Measurements from ENCODE around the gene JUN. TPM values are rescaled to one million over a fixed set of nuclear protein-coding genes. Genes with fewer than 3 reads are reported as not detected.

Gene JUN
- polyA plus RNA-seq, 3 donors from 2014 or later: 18.7 to 58.4 (median 18.9) TPM

GRCh38 chr1:58754073-58754613 lies 29.7 kb downstream of the JUN start:
- no peak for DNase-seq
- peaks cover 2 to 11% (median 5%) of the 10 kb centered on the region in 3 donors for H3K27me3 Mint-ChIP-seq (ENCODE audit: low read depth in 3 of 3)
- H3K36me3 Mint-ChIP-seq: no peaks in the 10 kb centered on the region
- H3K27ac Mint-ChIP-seq: peak overlapping the region; percentile 89 to 96 (median 94)
- peaks cover 99 to 100% of the 10 kb centered on the region in 2 donors for H3K4me1 Mint-ChIP-seq
- no peaks in the 10 kb centered on the region for H3K9me3 Mint-ChIP-seq
- peak overlapping the region; percentile 77 to 92 (median 84) for H3K4me3 Mint-ChIP-seq

- H3K27ac Mint-ChIP-seq: peak overlapping the region in 2 of 6 donors; percentile 19 to 91
- DNase-seq: no peak
- H3K4me3 Mint-ChIP-seq: peak overlapping the region in 3 of 5 donors; percentile 19 to 86 (median 77)
- peaks cover 2 to 11% (median 5%) of the 10 kb centered on the region in 3 donors for H3K27me3 Mint-ChIP-seq (ENCODE audit: low read depth in 3 of 3)
- H3K36me3 Mint-ChIP-seq: no peaks in the 10 kb centered on the region
- peaks cover 99 to 100% of the 10 kb centered on the region in 2 donors for H3K4me1 Mint-ChIP-seq
- H3K9me3 Mint-ChIP-seq: no peaks in the 10 kb centered on the region
Measured at GRCh38 chr1:58753431-58753866, 30.4 kb downstream of the JUN start.

DNA sequence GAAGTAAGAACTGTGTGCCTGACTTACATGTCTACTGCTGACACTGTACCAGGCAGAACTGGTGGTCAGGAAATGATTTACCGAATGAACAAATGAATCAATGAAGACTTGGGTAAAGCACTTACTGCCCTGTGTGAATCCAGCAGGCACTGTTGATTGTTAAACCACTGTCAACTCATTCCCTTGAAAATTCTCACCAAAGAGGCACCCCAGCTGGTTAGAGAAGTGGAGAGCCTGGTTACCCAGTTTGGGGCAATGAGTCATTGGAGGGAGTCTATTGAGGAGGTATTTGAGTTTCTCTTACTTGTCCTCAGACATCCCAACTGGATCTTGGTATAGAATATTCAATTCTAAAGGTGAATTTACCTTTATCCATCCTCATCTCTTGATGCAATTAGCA lies 34.2 kb downstream of the JUN start:
- H3K4me3 Mint-ChIP-seq: peak overlapping the region in 4 of 5 donors; percentile 28 to 63 (median 56)

GRCh38 chr1:58748666-58749065 lies 35.2 kb downstream of the JUN start:
- Mint-ChIP-seq H3K4me3 (peak overlapping the region in 2 of 5 donors; percentile 54 to 63), H3K27me3 (ENCODE audit: low read depth in 3 of 3) (peaks cover 5 to 7% (median 5%) of the 10 kb centered on the region in 3 donors), H3K9me3 (no peaks in the 10 kb centered on the region), H3K4me1 (peaks cover 72 to 74% of the 10 kb centered on the region in 2 donors), H3K27ac (peak overlapping the region in 1 of 6 donors; percentile 13), H3K36me3 (peaks cover 0 to 3% (median 0%) of the 10 kb centered on the region in 3 donors)
- no peak for DNase-seq

More for the DNA sequence above, 34.2 kb downstream of the JUN start:
- Mint-ChIP-seq H3K27ac (peak overlapping the region in 4 of 6 donors; percentile 1 to 67 (median 32)), H3K36me3 (no peaks in the 10 kb centered on the region), H3K4me1 (peaks cover 81 to 84% of the 10 kb centered on the region in 2 donors), H3K9me3 (no peaks in the 10 kb centered on the region), H3K27me3 (ENCODE audit: low read depth in 3 of 3) (peaks cover 2 to 4% (median 4%) of the 10 kb centered on the region in 3 donors)
- DNase-seq: no peak

GRCh38 chr1:58746757-58747156 lies 37.1 kb downstream of the JUN start:
- Mint-ChIP-seq H3K27ac (peak overlapping the region in 1 of 6 donors; percentile 22), H3K9me3 (no peaks in the 10 kb centered on the region), H3K4me1 (peaks cover 52 to 55% of the 10 kb centered on the region in 2 donors), H3K36me3 (peaks cover 0 to 3% (median 0%) of the 10 kb centered on the region in 3 donors), H3K4me3 (no peak overlapping the region), H3K27me3 (ENCODE audit: low read depth in 3 of 3) (peaks cover 5 to 7% (median 5%) of the 10 kb centered on the region in 3 donors)
- no peak for DNase-seq

GRCh38 chr1:58746182-58746581 lies 37.7 kb downstream of the JUN start:
- Mint-ChIP-seq H3K36me3 (peaks cover 0 to 3% (median 0%) of the 10 kb centered on the region in 3 donors), H3K4me1 (peaks cover 48 to 53% of the 10 kb centered on the region in 2 donors), H3K9me3 (no peaks in the 10 kb centered on the region), H3K27me3 (ENCODE audit: low read depth in 3 of 3) (peaks cover 5 to 7% (median 5%) of the 10 kb centered on the region in 3 donors), H3K27ac (no peak overlapping the region), H3K4me3 (no peak overlapping the region)
- DNase-seq: no peak

DNA sequence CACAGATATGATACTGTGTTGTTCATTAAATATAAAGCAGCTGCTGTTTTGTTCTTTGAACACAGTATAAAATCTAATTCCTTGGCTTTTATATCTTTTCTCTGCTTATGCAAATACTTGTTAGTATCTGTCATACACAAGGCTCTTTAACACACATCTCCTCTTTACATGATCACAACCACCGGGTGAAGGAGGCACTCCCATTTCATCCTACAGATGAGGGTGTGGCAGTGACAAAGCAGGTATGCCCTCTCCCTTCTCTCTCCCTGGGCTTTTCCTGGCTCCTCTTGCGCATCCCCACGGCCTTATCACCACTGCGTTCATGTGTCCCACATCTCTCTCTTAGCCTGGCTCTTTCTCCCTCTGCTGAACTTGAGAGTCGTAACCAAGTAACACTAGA lies 38.2 kb downstream of the JUN start:
- H3K27me3 Mint-ChIP-seq (ENCODE audit: low read depth in 3 of 3): peaks cover 5 to 7% (median 5%) of the 10 kb centered on the region in 3 donors
- H3K4me3 Mint-ChIP-seq: no peak overlapping the region
- peaks cover 0 to 3% (median 0%) of the 10 kb centered on the region in 3 donors for H3K36me3 Mint-ChIP-seq
- no peaks in the 10 kb centered on the region for H3K9me3 Mint-ChIP-seq
- H3K4me1 Mint-ChIP-seq: peaks cover 43 to 49% of the 10 kb centered on the region in 2 donors
- no peak for DNase-seq
- no peak overlapping the region for H3K27ac Mint-ChIP-seq

- H3K4me3 Mint-ChIP-seq: no peak overlapping the region
- H3K9me3 Mint-ChIP-seq: no peaks in the 10 kb centered on the region
- H3K27me3 Mint-ChIP-seq (ENCODE audit: low read depth in 3 of 3): peaks cover 5 to 7% (median 5%) of the 10 kb centered on the region in 3 donors
Measured at GRCh38 chr1:58745117-58745516, 38.7 kb downstream of the JUN start.

GRCh38 chr1:58741678-58742553 lies 41.9 kb downstream of the JUN start:
- peaks cover 26 to 31% of the 10 kb centered on the region in 2 donors for H3K4me1 Mint-ChIP-seq
- peaks cover 0 to 3% (median 0%) of the 10 kb centered on the region in 3 donors for H3K36me3 Mint-ChIP-seq
- no peak overlapping the region for H3K27ac Mint-ChIP-seq
- H3K9me3 Mint-ChIP-seq: no peaks in the 10 kb centered on the region
- H3K27me3 Mint-ChIP-seq (ENCODE audit: low read depth in 3 of 3): peaks cover 2 to 3% (median 3%) of the 10 kb centered on the region in 3 donors
- no peak overlapping the region for H3K4me3 Mint-ChIP-seq
- DNase-seq: no peak

More at GRCh38 chr1:58745117-58745516, 38.7 kb downstream of the JUN start:
- Mint-ChIP-seq H3K4me1 (peaks cover 42 to 49% of the 10 kb centered on the region in 2 donors), H3K27ac (no peak overlapping the region), H3K36me3 (peaks cover 0 to 3% (median 0%) of the 10 kb centered on the region in 3 donors)
- DNase-seq: no peak

GRCh38 chr1:58739856-58740466 lies 43.9 kb downstream of the JUN start:
- Mint-ChIP-seq H3K4me1 (peaks cover 14 to 27% of the 10 kb centered on the region in 2 donors), H3K36me3 (peaks cover 0 to 3% (median 0%) of the 10 kb centered on the region in 3 donors), H3K27me3 (ENCODE audit: low read depth in 3 of 3) (peaks cover 2 to 3% (median 3%) of the 10 kb centered on the region in 3 donors), H3K4me3 (no peak overlapping the region), H3K27ac (no peak overlapping the region), H3K9me3 (no peaks in the 10 kb centered on the region)
- peak; percentile 60 to 69 (median 64) for DNase-seq

DNA sequence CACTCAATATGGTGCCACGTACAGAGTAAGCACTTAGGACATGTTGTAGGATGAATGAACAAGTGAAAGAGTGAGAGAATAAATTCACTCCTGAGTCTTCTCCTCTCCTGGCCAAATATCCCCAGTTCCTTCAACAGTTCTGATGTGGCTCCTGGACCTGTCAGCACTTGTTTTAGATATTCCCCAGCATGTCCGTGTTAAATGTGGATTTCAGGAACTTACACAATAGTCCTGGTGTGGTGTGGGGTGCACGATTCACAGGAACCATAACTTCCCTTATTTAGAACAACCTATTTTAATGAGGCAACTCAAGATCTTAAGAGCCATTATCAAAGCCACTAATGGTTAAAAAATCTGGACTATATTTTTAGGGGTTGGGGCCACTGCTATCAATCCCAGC lies 45.0 kb downstream of the JUN start:
- no peak overlapping the region for H3K27ac Mint-ChIP-seq
- peaks cover 0 to 2% (median 0%) of the 10 kb centered on the region in 3 donors for H3K36me3 Mint-ChIP-seq
- no peak overlapping the region for H3K4me3 Mint-ChIP-seq

GRCh38 chr1:58735586-58735985 lies 48.3 kb downstream of the JUN start:
- Mint-ChIP-seq H3K27me3 (ENCODE audit: low read depth in 3 of 3) (peaks cover 0 to 2% (median 0%) of the 10 kb centered on the region in 3 donors), H3K9me3 (no peaks in the 10 kb centered on the region), H3K36me3 (no peaks in the 10 kb centered on the region), H3K4me3 (no peak overlapping the region), H3K4me1 (peaks cover 12 to 22% of the 10 kb centered on the region in 2 donors), H3K27ac (no peak overlapping the region)
- DNase-seq: no peak

More for the DNA sequence above, 45.0 kb downstream of the JUN start:
- peaks cover 14 to 27% of the 10 kb centered on the region in 2 donors for H3K4me1 Mint-ChIP-seq
- no peaks in the 10 kb centered on the region for H3K9me3 Mint-ChIP-seq
- DNase-seq: no peak
- peaks cover 0 to 2% (median 0%) of the 10 kb centered on the region in 3 donors for H3K27me3 Mint-ChIP-seq (ENCODE audit: low read depth in 3 of 3)

DNA sequence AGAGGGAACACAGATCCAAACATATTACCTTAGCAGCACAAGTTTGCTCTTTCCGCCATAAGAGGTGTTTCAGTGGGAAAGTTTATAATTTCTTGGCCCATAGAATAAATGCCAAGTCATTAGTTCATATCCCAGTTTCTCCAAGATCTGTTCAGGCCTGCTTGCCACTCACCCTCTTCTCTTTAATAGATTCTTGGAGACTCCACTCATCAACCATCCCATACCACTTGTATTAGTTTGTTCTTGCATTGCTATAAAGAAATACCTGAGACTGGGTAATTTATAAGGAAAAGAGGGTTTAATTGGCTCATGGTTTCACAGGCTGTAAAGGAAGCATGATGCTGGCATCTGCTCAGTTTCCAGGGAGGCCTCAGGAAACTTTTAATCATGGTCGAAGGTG lies 49.2 kb downstream of the JUN start:
- H3K36me3 Mint-ChIP-seq: no peaks in the 10 kb centered on the region
- peaks cover 5 to 13% of the 10 kb centered on the region in 2 donors for H3K4me1 Mint-ChIP-seq
- no peak overlapping the region for H3K27ac Mint-ChIP-seq
- no peaks in the 10 kb centered on the region for H3K9me3 Mint-ChIP-seq
- peaks cover 0 to 2% (median 0%) of the 10 kb centered on the region in 3 donors for H3K27me3 Mint-ChIP-seq (ENCODE audit: low read depth in 3 of 3)
- DNase-seq: no peak
- H3K4me3 Mint-ChIP-seq: no peak overlapping the region

All from immature natural killer cell (primary cell).